C4-2B (cell line): ENCODE results near the gene DNAJC1.
A peak's percentile ranks its signal among the peaks of the same experiment; 100 is the strongest.

Experiments
- H3K27ac ChIP-seq: fragments of 450-650 bp; 2 replicates; pipeline ENCODE4 v1.5.1; 2017
- ZFX ChIP-seq: fragments of 450-650 bp; IDR thresholded peaks from 2 replicates; pipeline ENCODE4 v1.6.1; 2017
- TF ChIP-seq, protein P1 (sequence below): fragments of 450-650 bp; conservative IDR thresholded peaks from 2 replicates; pipeline ENCODE4 v1.5.1; 2017; ENCODE audit warnings: mild to moderate bottlenecking

DNAJC1 gene

DNA sequence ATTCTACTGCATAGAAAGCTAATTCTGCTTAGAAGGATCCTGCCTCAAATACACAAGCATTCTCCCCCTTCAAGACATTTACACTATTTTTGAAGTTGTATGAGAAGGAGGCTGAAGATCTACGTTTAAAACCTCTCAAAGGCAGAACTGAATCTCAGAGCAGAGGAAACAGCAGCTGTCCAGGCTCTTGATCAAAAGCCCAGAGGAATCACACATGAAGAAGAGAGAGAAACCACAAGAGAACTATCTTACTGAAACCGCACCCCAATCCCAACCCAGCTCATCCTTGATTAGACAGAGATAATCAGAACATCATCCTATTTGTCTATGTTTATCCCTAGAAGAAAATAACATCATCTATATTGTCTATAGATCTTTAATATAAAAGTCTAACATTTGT, 2.2 kb upstream of the DNAJC1 start:
- no peak for TF ChIP-seq ZFX
- TF ChIP-seq, protein P1, sequence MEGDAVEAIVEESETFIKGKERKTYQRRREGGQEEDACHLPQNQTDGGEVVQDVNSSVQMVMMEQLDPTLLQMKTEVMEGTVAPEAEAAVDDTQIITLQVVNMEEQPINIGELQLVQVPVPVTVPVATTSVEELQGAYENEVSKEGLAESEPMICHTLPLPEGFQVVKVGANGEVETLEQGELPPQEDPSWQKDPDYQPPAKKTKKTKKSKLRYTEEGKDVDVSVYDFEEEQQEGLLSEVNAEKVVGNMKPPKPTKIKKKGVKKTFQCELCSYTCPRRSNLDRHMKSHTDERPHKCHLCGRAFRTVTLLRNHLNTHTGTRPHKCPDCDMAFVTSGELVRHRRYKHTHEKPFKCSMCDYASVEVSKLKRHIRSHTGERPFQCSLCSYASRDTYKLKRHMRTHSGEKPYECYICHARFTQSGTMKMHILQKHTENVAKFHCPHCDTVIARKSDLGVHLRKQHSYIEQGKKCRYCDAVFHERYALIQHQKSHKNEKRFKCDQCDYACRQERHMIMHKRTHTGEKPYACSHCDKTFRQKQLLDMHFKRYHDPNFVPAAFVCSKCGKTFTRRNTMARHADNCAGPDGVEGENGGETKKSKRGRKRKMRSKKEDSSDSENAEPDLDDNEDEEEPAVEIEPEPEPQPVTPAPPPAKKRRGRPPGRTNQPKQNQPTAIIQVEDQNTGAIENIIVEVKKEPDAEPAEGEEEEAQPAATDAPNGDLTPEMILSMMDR = no peak
- no peak overlapping the region for H3K27ac ChIP-seq

DNA sequence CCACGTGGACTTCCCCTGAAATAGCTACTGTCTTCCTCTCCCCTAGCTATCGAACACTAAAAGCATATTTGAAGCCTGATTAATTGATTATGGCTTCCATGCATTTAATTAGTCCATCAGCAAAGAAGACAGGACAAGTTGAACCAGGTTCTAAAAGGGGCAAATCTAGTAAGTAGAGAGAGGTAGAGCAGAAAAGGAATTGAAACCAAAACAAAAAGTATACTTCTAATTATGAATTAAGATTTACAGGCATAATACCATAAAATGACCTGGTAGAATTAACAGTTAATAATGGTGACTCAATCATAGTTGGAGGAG, 393 bp upstream of the DNAJC1 start:
- TF ChIP-seq ZFX = no peak
- TF ChIP-seq, protein P1 = no peak
- peak overlapping the region; percentile 91 for H3K27ac ChIP-seq

DNA sequence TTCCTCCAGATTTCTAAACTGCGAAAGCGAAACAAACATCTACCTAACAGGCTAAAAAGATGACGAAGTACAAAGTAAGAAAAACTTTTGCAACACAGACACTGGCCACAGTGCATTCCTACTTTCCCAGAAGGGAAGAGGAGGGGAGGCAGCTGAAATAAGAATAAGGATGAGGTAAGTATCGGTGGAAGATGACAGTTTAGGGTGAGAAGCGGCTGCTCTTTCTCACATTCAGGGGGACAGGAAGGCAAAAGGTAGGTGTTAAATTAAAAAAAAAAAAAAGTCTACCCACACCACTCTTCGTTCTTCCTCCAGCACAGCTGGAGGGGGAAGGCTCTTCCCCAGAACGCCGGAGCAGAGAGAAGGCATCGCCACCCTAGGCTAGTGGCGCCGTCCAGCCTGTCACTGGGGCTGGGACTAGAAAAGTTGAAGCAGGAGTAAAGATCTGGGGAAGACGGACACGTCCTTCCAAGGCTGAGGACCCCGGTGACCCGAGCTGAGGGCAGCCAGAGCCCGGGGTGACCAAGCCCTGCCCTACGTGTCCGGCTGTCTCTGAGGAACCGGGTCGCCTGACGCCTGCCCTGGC, 846 bp downstream of the DNAJC1 start:
- TF ChIP-seq, protein P1 = no peak
- no peak for TF ChIP-seq ZFX
- H3K27ac ChIP-seq = peak overlapping the region; percentile 91

DNA sequence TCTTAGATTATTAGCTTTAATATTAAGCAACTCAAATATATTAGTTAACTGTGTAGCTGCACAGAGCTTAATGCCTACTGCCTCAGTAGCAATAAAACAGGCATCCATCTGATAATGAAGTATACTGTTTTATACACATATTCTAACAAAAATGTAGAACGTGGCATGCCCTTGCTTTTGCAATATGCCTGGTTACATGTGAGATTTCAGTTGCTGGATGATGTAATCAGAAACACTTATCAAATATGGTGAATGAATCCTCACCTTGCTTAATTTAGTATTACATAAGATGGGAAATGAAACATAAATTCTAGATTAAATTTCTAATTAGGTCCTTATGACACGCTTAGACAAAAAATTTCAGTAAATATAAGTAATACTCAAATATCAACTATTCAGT, 8.0 kb downstream of the DNAJC1 start:
- TF ChIP-seq, protein P1 = no peak
- TF ChIP-seq ZFX = no peak
- no peak overlapping the region for H3K27ac ChIP-seq

DNA sequence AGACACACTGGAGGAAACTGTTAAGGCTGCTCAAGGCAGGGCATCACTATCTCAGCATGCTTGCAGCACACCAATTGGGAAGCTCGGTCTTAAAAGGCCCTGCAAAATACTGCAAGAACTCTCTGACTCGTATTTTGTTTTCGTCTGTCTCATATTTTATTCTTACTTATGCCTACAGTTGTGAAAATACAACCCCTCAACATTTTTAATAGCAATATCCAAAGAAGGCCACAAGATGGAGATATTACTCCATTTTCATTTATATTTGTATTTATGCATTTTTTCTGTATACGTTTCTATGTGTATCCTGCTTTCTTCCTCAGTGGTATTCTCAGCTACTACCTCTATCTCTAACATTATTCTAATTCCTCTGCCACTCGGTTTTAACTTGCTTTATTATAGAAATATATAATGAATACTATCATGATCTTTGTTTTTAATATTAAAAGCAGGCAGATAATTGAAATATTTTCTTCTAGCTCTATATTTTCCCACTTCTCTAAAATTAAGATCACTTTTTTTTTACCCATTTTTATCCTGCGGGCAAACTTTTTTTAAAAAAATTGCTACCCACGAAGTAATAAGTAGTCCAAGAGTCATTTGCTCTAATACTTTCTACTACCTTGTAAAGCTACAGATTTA, 10.0 kb downstream of the DNAJC1 start:
- no peak overlapping the region for H3K27ac ChIP-seq
- TF ChIP-seq ZFX = no peak
- TF ChIP-seq, protein P1 = peak; percentile 81

DNA sequence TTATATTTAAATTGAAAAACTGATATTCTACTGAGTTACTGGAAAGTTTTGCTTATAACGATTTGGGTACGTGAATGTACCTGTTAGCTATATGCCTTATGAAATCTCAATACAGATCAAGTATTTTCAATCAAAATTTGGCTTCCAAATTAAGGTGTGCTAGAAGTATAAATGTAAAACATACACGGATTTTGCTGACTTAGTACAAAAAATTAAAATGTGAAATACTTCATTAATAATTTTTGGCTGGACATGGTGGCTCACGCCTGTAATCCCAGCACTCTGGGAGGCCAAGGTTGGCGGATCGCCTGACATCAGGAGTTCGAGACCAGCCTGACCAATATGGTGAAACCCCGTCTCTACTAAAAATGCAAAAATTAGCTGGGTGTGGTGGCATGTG, 11.7 kb downstream of the DNAJC1 start:
- H3K27ac ChIP-seq = peak overlapping the region; percentile 28; the same call in 1 of the 2 replicates
- TF ChIP-seq ZFX = no peak
- TF ChIP-seq, protein P1 = no peak

DNA sequence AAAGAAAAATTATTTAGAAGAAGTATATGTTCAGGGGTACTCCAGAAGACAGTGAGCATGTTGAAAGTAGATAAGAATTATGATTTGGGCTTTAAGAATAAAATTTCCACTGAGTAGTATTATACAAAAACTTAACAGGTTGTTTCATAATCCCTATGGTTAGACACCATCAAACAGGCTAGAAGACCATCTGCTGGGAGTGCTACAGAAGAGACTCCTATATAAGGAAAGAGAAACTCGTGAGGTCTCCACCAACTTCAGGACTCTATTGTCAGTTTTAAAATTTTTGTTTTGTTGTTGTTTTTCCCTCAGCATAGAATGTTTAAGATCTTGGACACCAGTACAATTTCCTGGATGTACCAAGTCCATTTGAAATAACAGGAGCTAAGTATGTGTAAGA, 13.1 kb downstream of the DNAJC1 start:
- H3K27ac ChIP-seq = no peak overlapping the region
- TF ChIP-seq, protein P1 = no peak
- TF ChIP-seq ZFX = no peak
